LNCaP clone FGC (cell line): ENCODE results near the gene HECTD2.
"Not testable (repeated sequence)": the region's sequence is repeated elsewhere in the genome, so short reads cannot be mapped to it uniquely, and the experiment has no call there.

Experiments used
- DNase-seq: peaks from one replicate; pipeline ENCODE4 v3.0.0-alpha.2; 2011; ENCODE audit warnings: low read depth
- H3K4me3 ChIP-seq: 2 replicates; pipeline ENCODE4 v1.5.1; 2011; ENCODE audit warnings: mild to moderate bottlenecking, low read depth, low read length, control low read depth
- CTCF ChIP-seq: IDR thresholded peaks from 2 replicates; pipeline ENCODE4 v1.5.1; 2012; ENCODE audit warnings: mild to moderate bottlenecking; ENCODE audit not compliant: control insufficient read depth, insufficient read depth; ENCODE audit errors: extremely low read depth

HECTD2 gene

GRCh38 chr10:91520661-91521060 lies 110.5 kb downstream of the HECTD2 start:
- TF ChIP-seq CTCF: no peak
- DNase-seq: no peak
- no peak overlapping the region for H3K4me3 ChIP-seq

- DNase-seq: no peak
- no peak overlapping the region for H3K4me3 ChIP-seq
- no peak for TF ChIP-seq CTCF
Observed at GRCh38 chr10:91521439-91521838, 111.3 kb downstream of the HECTD2 start.

- no peak overlapping the region for H3K4me3 ChIP-seq
- TF ChIP-seq CTCF: no peak
- no peak for DNase-seq
Observed at GRCh38 chr10:91525896-91526712, 116.0 kb downstream of the HECTD2 start.

GRCh38 chr10:91528080-91528479 lies 117.9 kb downstream of the HECTD2 start:
- no peak for DNase-seq
- TF ChIP-seq CTCF: no peak
- H3K4me3 ChIP-seq: no peak overlapping the region

GRCh38 chr10:91528768-91529167 lies 118.6 kb downstream of the HECTD2 start:
- no peak for DNase-seq
- no peak overlapping the region for H3K4me3 ChIP-seq
- no peak for TF ChIP-seq CTCF

- DNase-seq, H3K4me3 ChIP-seq: not testable (repeated sequence)
Observed at GRCh38 chr10:91534789-91535188, 124.6 kb downstream of the HECTD2 start.

- H3K4me3 ChIP-seq: no peak overlapping the region
- no peak for TF ChIP-seq CTCF
- no peak for DNase-seq
Observed at GRCh38 chr10:91536111-91536510, 126.0 kb downstream of the HECTD2 start.
